Right lobe of liver (tissue), 6 donors: ENCODE measurements around the gene GNG14. TPM values are rescaled to one million over a fixed set of nuclear protein-coding genes. Genes with fewer than 3 reads are reported as not detected.
"Not testable (repeated sequence)": the region's sequence is repeated elsewhere in the genome, so short reads cannot be mapped to it uniquely, and the experiment has no call there.

Experiments used
- ATAC-seq, 4 donors: fragments of 200-7000 bp; cut with Tn5 transposase; one replicate each; pipeline ENCODE4 v1.9.1; 2020; ENCODE audit warnings: mild to moderate bottlenecking in 4 of 4, moderate library complexity in 4 of 4
- DNase-seq, 3 donors: peaks; one replicate each; pipeline ENCODE4 v3.0.0-alpha.2; 2020
- H3K27ac ChIP-seq, 3 donors: fragments of 200-600 bp; one replicate each; pipeline ENCODE4 v1.8.0; 2022
- H3K27me3 ChIP-seq, 2 donors: fragments of 200-600 bp; one replicate each; pipeline ENCODE4 v1.8.0; 2022
- H3K36me3 ChIP-seq, 4 donors: fragments of 200-600 bp; sonication (generic) in 1 of 4; one replicate each; pipeline versions ENCODE4 v1.5.1 to v1.8.0; 2017 to 2022; ENCODE audit warnings: control low read depth in 1 of 4
- H3K4me1 ChIP-seq, 4 donors: fragments of 200-600 bp; sonication (generic) in 1 of 4; one replicate each; pipeline versions ENCODE4 v1.5.1 to v1.8.0; 2017 to 2022; ENCODE audit warnings: control low read depth in 1 of 4
- H3K4me3 ChIP-seq, 3 donors: fragments of 200-600 bp; one replicate each; pipeline ENCODE4 v1.8.0; 2022
- H3K9me3 ChIP-seq, 4 donors: fragments of 200-600 bp; sonication (generic) in 1 of 4; one replicate each; pipeline versions ENCODE4 v1.5.1 to v1.8.0; 2017 to 2022; ENCODE audit warnings: control low read depth in 1 of 4
- CTCF ChIP-seq, 4 donors: fragments of 200-600 bp in 3 of 4; fragments of 450-650 bp in 1 of 4; IDR thresholded peaks; one replicate each; pipeline versions ENCODE4 v1.5.1 to v1.8.0; 2016 to 2022; ENCODE audit warnings: antibody characterized with exemption in 4 of 4, mild to moderate bottlenecking in 2 of 4
- POLR2A ChIP-seq: fragments of 450-650 bp; IDR thresholded peaks from one replicate; pipeline ENCODE4 v1.6.1; 2017; ENCODE audit warnings: antibody characterized with exemption, mild to moderate bottlenecking
- WGBS: methylation state at CpG from one replicate; pipeline ENCODE4 v1.1.6; 2018; ENCODE audit warnings: low coverage, low lambda C conversion rate; ENCODE audit not compliant: insufficient coverage; ENCODE audit errors: missing lambda C conversion rate; 5-methylcytosine and 5-hydroxymethylcytosine counted together
- intact Hi-C, 2 donors: fragments of 100-400 bp; cut with DNase I; formaldehyde crosslinking; loops; one replicate each; pipeline versions ENCODE4 v1.11.2 to v1.14.1; 2022
- long read RNA-seq: library from polyadenylated mRNA; unstranded; transcript quantifications from one replicate; pipeline ENCODE4 v2.0.0, GENCODE V29; 2019
- total RNA-seq, 6 experiments: library from RNA; depleted of rRNA in 2 of 6; stranded (reverse); fragments of >200 nt in 2 of 6; fragmentation: NEBNext Ultra II Directional in 3 of 6; extraction: Animal tissue kit (Norgen Biotek cat#: 25700) in 3 of 6; gene quantifications; one replicate each; pipeline versions ENCODE4 v1.1.0 to v1.2.4, GENCODE V29; 2016 to 2023
- donor health status: DM: no; HTN: yes; CAD: no.
- donor health status: DM: no; HTN: no; CAD: no.
- donor health status: DM: no; HTN: no; CAD: no.
- donor health status: DM: no; HTN: yes; CAD: no.
- donor health status: DM: no; HTN: yes; CAD: no.

GNG14 gene
- total RNA-seq: not detected
- long read RNA-seq: 0 reads

DNA sequence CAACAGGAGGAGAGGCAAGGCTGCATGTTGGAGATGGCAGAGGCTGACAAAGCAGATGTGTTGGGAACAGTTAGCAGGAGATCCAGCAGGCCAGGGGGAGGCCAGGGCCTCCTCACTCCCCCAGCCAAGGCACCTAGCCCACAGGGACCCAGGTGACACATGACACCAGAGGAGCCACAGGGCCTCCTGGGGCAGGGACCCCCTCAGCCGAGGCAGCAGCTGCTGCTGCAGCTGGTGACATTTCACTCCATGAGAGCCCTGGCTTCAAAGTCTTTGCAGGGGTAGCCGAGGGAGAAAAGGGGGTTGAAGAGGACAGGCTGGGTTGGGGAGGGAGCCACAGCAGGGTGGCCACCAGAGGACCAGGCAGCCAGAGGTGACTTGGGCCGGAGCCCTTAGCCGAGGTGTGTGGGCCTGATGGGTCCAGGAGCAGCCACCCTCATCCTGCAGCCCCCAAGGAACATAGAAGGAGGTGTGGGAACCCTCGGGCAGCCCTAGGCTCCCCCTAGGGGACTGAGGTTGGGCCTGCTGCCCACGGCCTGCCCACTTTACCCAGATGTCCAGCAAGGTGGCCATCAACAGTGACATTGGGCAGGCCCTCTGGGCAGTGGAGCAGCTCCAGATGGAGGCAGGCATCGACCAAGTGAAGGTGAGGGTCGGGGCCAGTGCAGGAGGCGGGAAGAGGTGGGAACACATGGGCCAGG, at the start of gene GNG14:
GNG14 (plus strand) TSS at position 503 of the 701 bp plus-strand sequence; CDS start at position 554, 51 bp downstream.
- no peaks in the 10 kb centered on the region for H3K36me3 ChIP-seq
- H3K27ac ChIP-seq: no peak within 1 kb of the TSS
- DNase-seq (no peak), ATAC-seq (peak in 1 of 4 donors; percentile 15)
- H3K4me1 ChIP-seq: no peaks in the 10 kb centered on the region
- H3K27me3 ChIP-seq: no peaks in the 10 kb centered on the region
- no peak within 1 kb of the TSS for H3K4me3 ChIP-seq
- H3K9me3 ChIP-seq: no peaks in the 10 kb centered on the region
- TF ChIP-seq POLR2A: no peak
- no peak for TF ChIP-seq CTCF (IDR thresholded peaks at IDR 0.05)
- intact Hi-C loops: no loop called here
- WGBS: 100% methylated on average over 2 of the region's 9 CpGs

DNA sequence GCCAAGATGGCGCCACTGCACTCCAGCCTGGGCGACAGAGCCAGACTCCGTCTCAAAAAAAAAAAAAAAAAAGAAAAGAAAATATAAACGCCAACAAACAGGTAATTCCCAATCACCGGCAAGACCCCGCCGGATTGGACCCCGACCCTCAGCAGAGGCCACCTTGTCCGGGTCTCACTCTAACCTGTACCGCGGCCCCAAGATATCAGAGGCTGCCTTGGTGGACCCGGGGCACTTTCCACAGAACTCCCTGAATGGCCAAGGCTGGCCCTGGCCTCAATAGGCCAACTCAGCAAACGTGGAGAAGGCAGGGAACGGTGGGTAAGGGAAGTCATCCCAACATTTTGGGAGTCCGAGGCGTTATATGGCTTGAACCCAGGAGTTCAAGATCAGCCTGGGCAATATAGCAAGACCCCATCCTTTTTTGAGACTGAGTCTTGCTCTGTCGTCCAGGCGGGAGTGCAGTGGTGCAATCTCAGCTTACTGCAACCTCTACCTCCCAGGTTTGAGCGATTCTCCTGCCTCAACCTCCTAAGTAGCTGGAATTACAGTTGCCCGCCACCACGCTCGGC, 49.1 kb upstream of the GNG14 start:
- H3K27me3 ChIP-seq: no peaks in the 10 kb centered on the region
- no peak for TF ChIP-seq POLR2A
- intact Hi-C loops: no loop called here
- DNase-seq: peak in 1 of 3 donors; percentile 44
- ATAC-seq: no peak
- peaks cover 0 to 6% (median 0%) of the 10 kb centered on the region in 4 donors for H3K4me1 ChIP-seq
- 90% methylated on average over 11 of the region's 22 CpGs for WGBS
- H3K36me3 ChIP-seq: no peaks in the 10 kb centered on the region
- H3K27ac ChIP-seq: no peak overlapping the region
- H3K4me3 ChIP-seq: no peak overlapping the region
- no peaks in the 10 kb centered on the region for H3K9me3 ChIP-seq

DNA sequence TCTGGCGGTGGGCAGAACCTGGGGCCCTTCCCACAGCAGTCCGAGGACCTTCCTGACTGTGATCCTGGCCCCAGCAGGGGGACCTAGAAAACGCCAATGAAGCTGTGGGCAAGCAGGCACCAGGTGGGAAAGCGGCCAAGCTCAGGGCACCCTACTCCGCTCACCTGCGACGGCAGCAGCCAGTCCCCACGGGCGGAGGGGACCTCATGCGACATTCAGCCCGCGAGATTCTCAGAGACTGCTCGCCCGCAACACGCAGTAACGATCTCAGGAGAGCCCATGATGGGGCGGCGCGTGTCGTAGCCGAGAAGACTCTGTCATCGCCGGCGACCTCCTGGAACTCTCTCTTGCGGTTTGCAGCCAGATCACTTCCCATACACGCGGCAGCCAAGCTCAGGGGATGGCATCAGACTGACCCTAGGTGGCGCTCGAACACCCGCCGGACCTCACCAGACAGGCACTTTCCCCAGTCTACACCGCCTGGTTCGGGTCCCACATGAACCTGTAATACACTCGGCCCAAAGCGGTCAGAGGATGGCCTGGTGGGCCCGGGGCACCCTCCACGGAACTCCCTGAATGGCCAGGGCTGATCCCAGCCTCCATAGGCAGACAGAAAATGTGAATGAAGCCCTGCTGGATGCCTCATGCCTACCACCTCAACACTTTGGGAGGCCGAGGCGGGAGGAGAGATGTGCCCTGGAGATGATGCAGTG, 47.7 kb upstream of the GNG14 start:
- ATAC-seq (peak; percentile 91 to 98 (median 96)), DNase-seq (peak; percentile 76 to 87 (median 84))
- Histone ChIP-seq H3K4me3 (peak overlapping the region in 1 of 3 donors; percentile 20), H3K9me3 (no peaks in the 10 kb centered on the region), H3K36me3 (no peaks in the 10 kb centered on the region), H3K27ac (no peak overlapping the region), H3K4me1 (peaks cover 0 to 6% (median 0%) of the 10 kb centered on the region in 4 donors), H3K27me3 (no peaks in the 10 kb centered on the region)
- intact Hi-C loops: no loop called here
- WGBS: 12% methylated on average over 14 of the region's 39 CpGs
- no peak for TF ChIP-seq POLR2A
- TF ChIP-seq CTCF (IDR thresholded peaks at IDR 0.05): peak; percentile 51 to 77 (median 75)

DNA sequence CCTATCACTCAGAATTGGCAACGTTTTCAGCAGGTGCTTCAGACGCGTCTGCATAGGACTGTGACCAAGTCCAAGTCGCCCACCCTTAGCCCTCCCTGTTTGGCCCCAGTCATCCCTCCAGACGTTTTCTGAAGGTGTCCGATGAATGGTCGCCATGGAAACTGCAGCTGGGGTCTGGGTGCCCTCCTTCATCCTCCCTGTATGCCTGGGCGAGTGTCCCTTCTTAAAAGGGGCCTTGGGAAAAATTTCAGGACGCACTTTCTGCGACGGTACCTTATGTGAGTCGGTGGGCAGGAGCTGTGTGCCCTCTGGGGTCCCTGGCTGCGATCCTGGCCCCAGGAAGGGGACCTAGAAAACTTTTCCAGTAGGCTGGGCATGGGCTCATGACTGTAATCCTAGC, 46.3 kb upstream of the GNG14 start:
- H3K27ac ChIP-seq: no peak overlapping the region
- ATAC-seq: no peak
- H3K4me1 ChIP-seq: peaks cover 0 to 6% (median 0%) of the 10 kb centered on the region in 4 donors
- intact Hi-C loops: no loop called here
- no peak overlapping the region for H3K4me3 ChIP-seq
- H3K36me3 ChIP-seq: no peaks in the 10 kb centered on the region
- TF ChIP-seq CTCF (IDR thresholded peaks at IDR 0.05) (no peak), POLR2A (no peak)
- WGBS: 64% methylated on average over 8 of the region's 13 CpGs
- no peaks in the 10 kb centered on the region for H3K27me3 ChIP-seq
- H3K9me3 ChIP-seq: no peaks in the 10 kb centered on the region
- peak in 1 of 3 donors; percentile 25 for DNase-seq

DNA sequence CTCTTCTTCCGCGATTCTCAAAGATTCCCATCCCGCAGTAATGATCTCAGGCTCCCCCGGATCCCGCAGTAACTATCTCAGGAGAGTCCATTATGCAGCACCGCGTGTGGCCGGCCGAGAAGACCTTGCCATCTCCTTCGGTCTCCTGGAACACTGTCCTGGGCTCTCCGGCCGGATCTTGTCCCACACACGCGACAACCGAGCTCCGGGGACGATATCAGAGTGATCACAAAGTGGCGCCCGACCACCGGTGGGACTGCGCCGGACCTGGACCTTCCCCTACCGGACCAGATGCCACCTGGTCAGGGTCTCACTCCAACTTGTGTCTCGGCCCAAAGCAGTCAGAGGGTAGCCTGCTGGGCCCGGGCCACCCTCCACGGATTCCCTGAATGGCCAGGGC, 45.3 kb upstream of the GNG14 start:
- TF ChIP-seq POLR2A: no peak
- TF ChIP-seq CTCF (IDR thresholded peaks at IDR 0.05): no peak
- DNase-seq (no peak), ATAC-seq (no peak)
- Histone ChIP-seq H3K27ac (no peak overlapping the region), H3K27me3 (no peaks in the 10 kb centered on the region), H3K36me3 (no peaks in the 10 kb centered on the region), H3K4me1 (peaks cover 0 to 6% (median 0%) of the 10 kb centered on the region in 4 donors), H3K4me3 (no peak overlapping the region), H3K9me3 (no peaks in the 10 kb centered on the region)
- intact Hi-C loops: no loop called here
- 88% methylated on average over 11 of the region's 26 CpGs for WGBS

DNA sequence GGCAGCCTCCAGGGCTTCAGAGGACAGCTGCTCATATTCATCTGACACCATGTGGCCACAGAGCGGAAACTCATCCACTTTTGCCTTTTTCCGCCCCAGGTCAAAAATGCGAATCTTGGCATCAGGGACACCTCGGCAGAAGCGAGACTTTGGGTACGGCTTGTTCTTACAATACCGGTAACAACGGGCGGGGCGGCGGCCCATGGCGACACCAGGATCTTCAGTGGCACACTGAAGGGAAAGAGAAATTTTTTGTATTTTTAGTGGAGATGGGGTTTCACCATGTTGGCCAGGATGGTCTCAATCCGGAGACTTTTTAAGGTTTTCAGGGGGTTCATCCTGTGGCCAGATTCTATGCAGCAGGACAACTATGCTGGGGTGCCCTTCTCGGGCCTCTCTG, 44.1 kb upstream of the GNG14 start:
- H3K9me3 ChIP-seq, DNase-seq, H3K36me3 ChIP-seq, H3K4me3 ChIP-seq, H3K27ac ChIP-seq, intact Hi-C loops, ATAC-seq, H3K27me3 ChIP-seq: not testable (repeated sequence)
- peaks cover 0 to 12% (median 0%) of the 10 kb centered on the region in 4 donors for H3K4me1 ChIP-seq
- 94% methylated on average over 6 of the region's 14 CpGs for WGBS
